Esophagus squamous epithelium (tissue), 4 donors: ENCODE results near the gene DNAJC22.

Experiments
- POLR2A ChIP-seq, 4 donors: fragments of 450-650 bp; IDR thresholded peaks; one replicate each; pipeline ENCODE4 v1.6.1; 2017; ENCODE audit warnings: antibody characterized with exemption in 4 of 4, mild to moderate bottlenecking in 4 of 4, moderate library complexity in 3 of 4
- TF ChIP-seq, protein P1 (sequence below), 6 experiments: fragments of 450-650 bp in 4 of 6; fragments of 200-600 bp in 2 of 6; sonication (generic) in 2 of 6; IDR thresholded peaks; one replicate each; pipeline ENCODE4 v1.5.1; 2016 to 2019; ENCODE audit warnings: antibody characterized with exemption in 6 of 6, mild to moderate bottlenecking in 4 of 6, moderate library complexity in 4 of 6

DNA sequence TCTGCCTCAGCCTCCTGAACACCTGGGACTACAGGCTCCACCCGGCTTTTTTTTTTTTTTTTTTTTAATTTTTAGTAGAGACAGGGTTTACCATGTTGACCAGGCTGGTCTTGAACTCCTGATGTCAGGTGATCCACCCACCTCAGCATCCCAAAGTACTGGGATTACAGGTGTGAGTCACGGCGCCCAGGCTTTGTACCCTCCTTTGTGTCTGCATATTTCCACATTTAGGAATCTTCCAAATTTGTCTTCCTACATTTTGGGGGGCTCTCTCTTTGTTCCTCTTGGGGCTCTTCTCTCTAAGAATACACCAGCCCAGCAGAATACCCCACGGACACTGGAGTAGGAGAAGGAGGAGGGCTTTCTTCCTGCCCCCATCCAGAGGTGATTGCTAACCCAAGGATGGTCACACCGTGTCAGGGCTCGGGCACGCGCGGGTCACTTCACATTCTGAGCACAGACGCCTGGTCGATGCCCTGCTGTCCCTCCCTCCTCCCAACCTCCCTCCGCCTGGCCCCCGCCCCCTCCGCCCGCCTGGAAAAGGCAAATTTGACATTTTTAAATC lies 2.1 kb upstream of the DNAJC22 start:
- TF ChIP-seq, protein P1, sequence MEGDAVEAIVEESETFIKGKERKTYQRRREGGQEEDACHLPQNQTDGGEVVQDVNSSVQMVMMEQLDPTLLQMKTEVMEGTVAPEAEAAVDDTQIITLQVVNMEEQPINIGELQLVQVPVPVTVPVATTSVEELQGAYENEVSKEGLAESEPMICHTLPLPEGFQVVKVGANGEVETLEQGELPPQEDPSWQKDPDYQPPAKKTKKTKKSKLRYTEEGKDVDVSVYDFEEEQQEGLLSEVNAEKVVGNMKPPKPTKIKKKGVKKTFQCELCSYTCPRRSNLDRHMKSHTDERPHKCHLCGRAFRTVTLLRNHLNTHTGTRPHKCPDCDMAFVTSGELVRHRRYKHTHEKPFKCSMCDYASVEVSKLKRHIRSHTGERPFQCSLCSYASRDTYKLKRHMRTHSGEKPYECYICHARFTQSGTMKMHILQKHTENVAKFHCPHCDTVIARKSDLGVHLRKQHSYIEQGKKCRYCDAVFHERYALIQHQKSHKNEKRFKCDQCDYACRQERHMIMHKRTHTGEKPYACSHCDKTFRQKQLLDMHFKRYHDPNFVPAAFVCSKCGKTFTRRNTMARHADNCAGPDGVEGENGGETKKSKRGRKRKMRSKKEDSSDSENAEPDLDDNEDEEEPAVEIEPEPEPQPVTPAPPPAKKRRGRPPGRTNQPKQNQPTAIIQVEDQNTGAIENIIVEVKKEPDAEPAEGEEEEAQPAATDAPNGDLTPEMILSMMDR (IDR thresholded peaks at IDR 0.05): no peak
- TF ChIP-seq POLR2A (IDR thresholded peaks at IDR 0.05): no peak
